Measurements from ENCODE around the gene CCDC106.
A peak's percentile ranks its signal among the peaks of the same experiment; 100 is the strongest.

Gene CCDC106

DNA sequence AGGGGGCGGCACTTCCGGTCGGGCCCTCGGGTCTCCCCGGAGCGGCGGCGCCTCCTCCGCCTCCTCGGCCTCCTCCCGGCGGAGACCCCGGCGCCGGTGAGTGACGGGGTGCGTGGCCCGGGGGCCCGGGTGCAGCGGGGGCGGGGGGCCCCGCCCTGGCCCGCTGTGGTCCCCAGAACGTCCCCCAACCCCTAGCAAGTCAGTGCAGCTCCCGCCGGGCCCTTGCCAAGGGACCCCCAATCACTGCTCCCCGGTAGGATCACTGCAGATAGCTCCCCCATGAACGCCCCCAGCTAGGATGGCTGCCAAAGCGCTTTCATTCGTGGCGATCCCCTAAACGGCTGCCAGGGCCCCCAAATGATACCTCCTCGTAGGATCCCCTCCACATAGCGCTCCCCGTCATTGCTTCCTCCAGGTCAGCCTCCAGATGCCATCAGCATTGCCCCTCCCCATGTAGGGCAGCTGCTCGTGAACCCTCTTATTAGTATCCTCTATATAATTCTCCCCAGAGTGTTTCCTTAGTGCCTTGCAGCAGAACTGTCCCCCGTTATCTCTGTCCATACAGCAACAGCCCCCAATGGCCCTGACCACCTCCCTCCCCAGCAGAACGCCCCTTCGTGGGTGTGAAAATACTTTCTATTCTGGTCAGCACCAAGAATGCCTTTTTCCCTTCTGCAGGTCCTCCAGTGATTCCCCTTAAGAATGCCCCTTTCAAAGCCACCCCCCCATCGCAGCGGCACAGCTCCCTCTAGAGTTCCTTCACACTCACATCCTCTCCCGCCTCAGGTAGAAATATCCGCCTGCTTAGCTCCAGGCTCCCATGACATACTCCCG lies 42.2 kb upstream of the CCDC106 start, which contains the start of gene ZNF865:
Gene ZNF865 (plus strand): TSS at position 11 of the 834 bp plus-strand sequence. CDS start 7,972 bp downstream, outside the sequence.
- CTCF ChIA-PET, result interaction anchor here (0.6 to 2.7 kb wide), 25 partner anchors 10 to 465 kb away, joined by 3 to 30 read pairs (median 5); partner anchors contain the start of genes U2AF2 and ZNF784

DNA sequence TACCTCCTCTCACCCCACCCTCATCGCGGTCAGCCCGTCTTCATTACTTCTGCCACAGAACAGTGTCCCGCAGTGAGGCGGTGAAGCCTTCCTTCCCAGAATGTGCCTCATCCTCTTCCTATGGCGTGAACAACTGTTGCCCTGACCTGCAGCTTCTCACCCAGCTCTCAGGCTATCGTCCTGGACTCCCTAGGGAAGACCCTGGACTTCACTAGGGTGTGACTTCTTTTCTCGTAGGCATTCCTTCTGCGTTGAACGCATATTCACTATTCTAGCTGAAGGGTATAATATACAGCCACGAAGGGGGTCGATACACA lies 41.6 kb upstream of the CCDC106 start:
- DNase-seq (ENCODE audit: extremely low spot score), result no peak
- POLR2A ChIA-PET, result interaction anchor here (0.6 to 1.1 kb wide), 2 partner anchors 9 to 607 kb away, joined by 3 to 5 read pairs; no protein-coding TSS in a partner anchor
- TF ChIP-seq, protein P1, sequence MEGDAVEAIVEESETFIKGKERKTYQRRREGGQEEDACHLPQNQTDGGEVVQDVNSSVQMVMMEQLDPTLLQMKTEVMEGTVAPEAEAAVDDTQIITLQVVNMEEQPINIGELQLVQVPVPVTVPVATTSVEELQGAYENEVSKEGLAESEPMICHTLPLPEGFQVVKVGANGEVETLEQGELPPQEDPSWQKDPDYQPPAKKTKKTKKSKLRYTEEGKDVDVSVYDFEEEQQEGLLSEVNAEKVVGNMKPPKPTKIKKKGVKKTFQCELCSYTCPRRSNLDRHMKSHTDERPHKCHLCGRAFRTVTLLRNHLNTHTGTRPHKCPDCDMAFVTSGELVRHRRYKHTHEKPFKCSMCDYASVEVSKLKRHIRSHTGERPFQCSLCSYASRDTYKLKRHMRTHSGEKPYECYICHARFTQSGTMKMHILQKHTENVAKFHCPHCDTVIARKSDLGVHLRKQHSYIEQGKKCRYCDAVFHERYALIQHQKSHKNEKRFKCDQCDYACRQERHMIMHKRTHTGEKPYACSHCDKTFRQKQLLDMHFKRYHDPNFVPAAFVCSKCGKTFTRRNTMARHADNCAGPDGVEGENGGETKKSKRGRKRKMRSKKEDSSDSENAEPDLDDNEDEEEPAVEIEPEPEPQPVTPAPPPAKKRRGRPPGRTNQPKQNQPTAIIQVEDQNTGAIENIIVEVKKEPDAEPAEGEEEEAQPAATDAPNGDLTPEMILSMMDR (IDR thresholded peaks at IDR 0.05; ENCODE audit: control extremely low read depth, extremely low read depth, low read depth, missing control alignments), result no peak
- CTCF ChIA-PET, result interaction anchor here (0.6 to 2.7 kb wide), 25 partner anchors 11 to 465 kb away, joined by 3 to 30 read pairs (median 5); partner anchors contain the start of genes U2AF2 and ZNF784

More for the DNA sequence above, 42.2 kb upstream of the CCDC106 start, which contains the start of gene ZNF865:
- POLR2A ChIA-PET, result interaction anchor here (0.6 to 2.1 kb wide), 3 partner anchors 9 to 607 kb away, joined by 3 to 7 read pairs (median 5); no protein-coding TSS in a partner anchor
- peak; percentile 77 for DNase-seq (ENCODE audit: extremely low spot score)
- TF ChIP-seq, protein P1 (IDR thresholded peaks at IDR 0.05; ENCODE audit: control extremely low read depth, extremely low read depth, low read depth, missing control alignments), result peak; percentile 83

DNA sequence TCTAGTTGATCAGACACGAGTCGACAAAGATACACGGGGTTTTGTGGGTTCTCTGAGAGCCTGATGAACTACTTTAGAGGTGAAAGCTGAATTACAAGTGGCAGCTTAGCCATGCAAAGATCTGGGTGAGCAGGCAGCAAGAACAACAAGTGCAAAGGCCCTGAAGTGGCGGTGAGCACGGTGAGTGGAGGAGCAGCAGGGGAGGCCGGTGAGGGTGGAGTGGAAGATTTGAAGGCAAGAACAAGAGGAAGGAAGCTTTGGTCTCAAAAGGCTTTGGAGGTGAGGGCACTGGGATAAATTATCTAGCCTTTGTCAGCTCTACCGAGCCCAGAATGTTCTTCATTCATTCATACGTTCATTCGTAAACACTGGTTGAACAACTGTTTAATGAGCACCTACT lies 41.2 kb upstream of the CCDC106 start:
- TF ChIP-seq, protein P1 (IDR thresholded peaks at IDR 0.05; ENCODE audit: control extremely low read depth, extremely low read depth, low read depth, missing control alignments), result no peak
- ChIA-PET POLR2A (no interaction called here), CTCF (interaction anchor here (0.6 to 2.7 kb wide), 25 partner anchors 11 to 466 kb away, joined by 3 to 30 read pairs (median 5); partner anchors contain the start of genes U2AF2 and ZNF784)
- no peak for DNase-seq (ENCODE audit: extremely low spot score)

DNA sequence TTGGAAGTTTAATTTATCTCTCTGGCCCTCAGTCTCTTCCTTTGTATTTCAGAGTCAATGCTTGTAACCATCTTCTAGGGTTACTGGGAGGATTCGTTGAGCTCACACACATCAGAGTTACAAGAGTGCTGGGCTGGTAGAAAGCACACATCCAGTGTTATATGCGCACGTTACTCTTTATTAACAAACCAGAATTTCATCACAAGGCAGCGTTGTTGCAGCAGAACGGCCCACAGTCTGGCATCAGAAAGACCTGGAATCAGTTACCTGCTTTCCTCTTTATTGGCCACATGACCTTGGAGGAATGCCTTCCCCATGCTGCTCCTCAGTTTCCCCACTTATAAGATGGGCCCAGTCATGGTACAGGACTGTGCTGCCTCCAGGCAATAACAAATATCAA lies 38.7 kb upstream of the CCDC106 start:
- TF ChIP-seq, protein P1 (IDR thresholded peaks at IDR 0.05; ENCODE audit: control extremely low read depth, extremely low read depth, low read depth, missing control alignments), result no peak
- POLR2A ChIA-PET, result no interaction called here
- CTCF ChIA-PET, result interaction anchor here (1.0 to 1.2 kb wide), 3 partner anchors 9 to 24 kb away, joined by 3 to 7 read pairs (median 5); no protein-coding TSS in a partner anchor
- no peak for DNase-seq (ENCODE audit: extremely low spot score)

DNA sequence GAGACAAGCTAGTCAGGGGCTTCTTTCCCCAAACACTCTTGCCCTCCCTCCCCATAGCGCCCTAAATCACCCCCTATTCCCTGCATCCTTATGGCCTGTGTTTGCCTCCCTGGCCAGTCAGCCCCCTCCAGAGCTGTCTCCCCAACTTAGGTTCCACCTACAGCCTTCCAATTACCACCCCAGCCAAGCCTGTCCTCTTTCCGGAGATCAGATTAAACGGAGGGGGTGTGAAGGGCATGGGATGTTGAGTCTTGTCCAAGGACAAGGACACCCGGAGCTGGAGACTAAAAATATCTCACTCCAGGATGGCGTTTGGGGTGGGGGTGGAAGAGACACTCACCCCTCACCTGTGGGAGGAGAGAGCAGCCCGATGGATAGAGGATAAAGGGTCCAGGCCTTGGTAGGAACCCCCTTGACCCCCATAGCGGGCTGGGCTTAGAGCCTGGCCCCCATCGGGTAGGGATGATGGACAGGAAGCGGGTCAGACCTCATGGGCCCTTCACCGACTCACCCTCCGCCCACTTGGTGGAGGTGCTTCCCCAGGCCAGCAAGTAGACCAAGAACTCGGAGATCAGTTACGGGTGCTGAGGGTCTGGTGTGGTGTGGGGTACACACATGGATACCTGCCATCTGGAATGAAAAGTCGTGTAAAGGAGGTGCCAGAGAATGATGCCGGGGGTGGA lies 36.6 kb upstream of the CCDC106 start:
- TF ChIP-seq, protein P1 (IDR thresholded peaks at IDR 0.05; ENCODE audit: control extremely low read depth, extremely low read depth, low read depth, missing control alignments), result no peak
- POLR2A ChIA-PET, result no interaction called here
- CTCF ChIA-PET, result interaction anchor here (1.1 to 2.2 kb wide), 3 partner anchors 11 to 21 kb away, joined by 3 to 11 read pairs (median 4); partner anchors contain the start of gene ZNF784
- DNase-seq (ENCODE audit: extremely low spot score), result no peak
